HG03045 (cell line): Measurements from ENCODE around the gene GOLGA6D.
A peak's percentile ranks its signal among the peaks of the same experiment; 100 is the strongest.
"Not testable (repeated sequence)": the region's sequence is repeated elsewhere in the genome, so short reads cannot be mapped to it uniquely, and the experiment has no call there.

ENCODE experiments used
- ATAC-seq: cut with Tn5 transposase; IDR thresholded peaks from one replicate; pipeline ENCODE4 v1.9.1; 2021; ENCODE audit warnings: mild to moderate bottlenecking, moderate library complexity; ENCODE audit not compliant: unreplicated experiment

GOLGA6D gene

GRCh38 chr15:75284152-75284551 is 1.5 kb downstream of the GOLGA6D start:
- not testable (repeated sequence) for ATAC-seq

GRCh38 chr15:75293660-75294059 is 11.0 kb downstream of the GOLGA6D start:
- ATAC-seq = not testable (repeated sequence)

- ATAC-seq = peak; percentile 64
These were observed 16.1 kb downstream of the GOLGA6D start for GRCh38 chr15:75298541-75299310.

- ATAC-seq = peak; percentile 64
These were observed 16.7 kb downstream of the GOLGA6D start for GRCh38 chr15:75299311-75299688.

GRCh38 chr15:75300026-75300425 is 17.4 kb downstream of the GOLGA6D start:
- ATAC-seq = not testable (repeated sequence)

- no peak for ATAC-seq
These were observed 19.7 kb downstream of the GOLGA6D start for GRCh38 chr15:75302318-75302717.

GRCh38 chr15:75302753-75303152 is 20.1 kb downstream of the GOLGA6D start:
- ATAC-seq = not testable (repeated sequence)

GRCh38 chr15:75306188-75306587 is 23.6 kb downstream of the GOLGA6D start:
- ATAC-seq = no peak

GRCh38 chr15:75307778-75308390 is 25.2 kb downstream of the GOLGA6D start:
- no peak for ATAC-seq

- ATAC-seq = no peak
These were observed 27.1 kb downstream of the GOLGA6D start for GRCh38 chr15:75309711-75310110.

GRCh38 chr15:75312548-75312947 is 29.9 kb downstream of the GOLGA6D start:
- not testable (repeated sequence) for ATAC-seq

GRCh38 chr15:75313116-75313845 is 30.6 kb downstream of the GOLGA6D start:
- no peak for ATAC-seq

- ATAC-seq = no peak
These were observed 32.1 kb downstream of the GOLGA6D start for GRCh38 chr15:75314552-75315290.

- ATAC-seq = not testable (repeated sequence)
These were observed 36.7 kb downstream of the GOLGA6D start for GRCh38 chr15:75319231-75319897.

- ATAC-seq = no peak
These were observed 39.1 kb downstream of the GOLGA6D start for GRCh38 chr15:75321711-75322110.

GRCh38 chr15:75325922-75326321 is 43.3 kb downstream of the GOLGA6D start:
- no peak for ATAC-seq

- ATAC-seq = no peak
These were observed 44.4 kb downstream of the GOLGA6D start for GRCh38 chr15:75327005-75327404.

GRCh38 chr15:75327491-75327890 is 44.9 kb downstream of the GOLGA6D start:
- ATAC-seq = no peak

GRCh38 chr15:75328493-75329314 is 46.1 kb downstream of the GOLGA6D start:
- ATAC-seq = no peak

GRCh38 chr15:75329571-75329970 is 46.9 kb downstream of the GOLGA6D start:
- no peak for ATAC-seq
